WTC11 (cell line): ENCODE data around the gene FANCI. TPM values are rescaled to one million over a fixed set of nuclear protein-coding genes. Genes with fewer than 3 reads are reported as not detected.

ENCODE experiments used
- ATAC-seq: fragments of 200-7000 bp; cut with Tn5 transposase; 2 replicates; pipeline ENCODE4 v1.10.0; 2021; ENCODE audit warnings: mild to moderate bottlenecking, moderate library complexity
- CTCF ChIA-PET: fragments of 300-600 bp; sonication (Branson Sonifier 250); formaldehyde crosslinking; loops from one replicate; lab custom pipeline; 2021; ENCODE audit warnings: antibody characterized with exemption; lab: Charles Lee
- POLR2A ChIA-PET: fragments of 350-600 bp; sonication (Branson Sonifier 250); formaldehyde crosslinking; loops from one replicate; lab custom pipeline; 2021; ENCODE audit warnings: antibody characterized with exemption; lab: Charles Lee
- DNase-seq: peaks from one replicate; pipeline ENCODE4 v3.0.0; 2021; ENCODE audit warnings: low spot score
- H3K27ac Mint-ChIP-seq: 2 replicates; pipeline ENCODE4 v1.8.0; 2021; ENCODE audit warnings: mixed read lengths
- H3K27me3 Mint-ChIP-seq: 2 replicates; pipeline ENCODE4 v1.8.0; 2021; ENCODE audit warnings: low read depth, mild to moderate bottlenecking, moderate library complexity, mixed read lengths
- H3K36me3 Mint-ChIP-seq: 2 replicates; pipeline ENCODE4 v1.8.0; 2021; ENCODE audit warnings: mixed read lengths
- H3K4me1 Mint-ChIP-seq: 2 replicates; pipeline ENCODE4 v1.8.0; 2022; ENCODE audit warnings: mixed read lengths
- H3K4me3 Mint-ChIP-seq: 2 replicates; pipeline ENCODE4 v1.8.0; 2021; ENCODE audit warnings: mild to moderate bottlenecking, moderate library complexity, mixed read lengths
- H3K9me3 Mint-ChIP-seq: 2 replicates; pipeline ENCODE4 v1.8.0; 2021; ENCODE audit warnings: mixed read lengths
- ATF6 ChIP-seq: sonication (generic); formaldehyde crosslinking; IDR thresholded peaks from 2 replicates; pipeline ENCODE4 v1.8.1; 2023; ENCODE audit warnings: mild to moderate bottlenecking, missing genetic modification reagents
- ELF4 ChIP-seq: sonication (generic); formaldehyde crosslinking; IDR thresholded peaks from 2 replicates; pipeline ENCODE4 v1.8.1; 2022; ENCODE audit warnings: low read depth, mild to moderate bottlenecking, moderate library complexity, missing genetic modification reagents
- ETV6 ChIP-seq: sonication (generic); formaldehyde crosslinking; IDR thresholded peaks from 2 replicates; pipeline ENCODE4 v1.8.1; 2022; ENCODE audit warnings: mild to moderate bottlenecking, missing genetic modification reagents
- JAZF1 ChIP-seq: fragments of 250-450 bp; sonication (Bioruptor Pico); IDR thresholded peaks from 2 replicates; pipeline ENCODE4 v1.9.0; 2021; ENCODE audit warnings: moderate library complexity, mild to moderate bottlenecking, inconsistent platforms
- NFATC4 ChIP-seq: fragments of 250-450 bp; sonication (Bioruptor Pico); IDR thresholded peaks from 2 replicates; pipeline ENCODE4 v1.9.0; 2021; ENCODE audit warnings: mild to moderate bottlenecking
- NR1H2 ChIP-seq: sonication (generic); formaldehyde crosslinking; IDR thresholded peaks from 2 replicates; pipeline ENCODE4 v1.9.0; 2021; ENCODE audit warnings: mild to moderate bottlenecking, moderate library complexity, missing genetic modification reagents
- RELA ChIP-seq: sonication (generic); formaldehyde crosslinking; IDR thresholded peaks from 2 replicates; pipeline ENCODE4 v1.8.1; 2022; ENCODE audit warnings: missing genetic modification reagents, mild to moderate bottlenecking, borderline replicate concordance
- SP1 ChIP-seq: sonication (generic); formaldehyde crosslinking; conservative IDR thresholded peaks from 2 replicates; pipeline ENCODE4 v1.8.1; 2022; ENCODE audit warnings: missing genetic modification reagents
- TCF7 ChIP-seq: sonication (generic); formaldehyde crosslinking; IDR thresholded peaks from 2 replicates; pipeline ENCODE4 v1.8.0; 2022; ENCODE audit warnings: mild to moderate bottlenecking, low read depth, missing genetic modification reagents, moderate library complexity
- ZBTB21 ChIP-seq: sonication (generic); formaldehyde crosslinking; IDR thresholded peaks from 2 replicates; pipeline ENCODE4 v1.8.1; 2023; ENCODE audit warnings: mild to moderate bottlenecking, missing genetic modification reagents, borderline replicate concordance
- ZNF219 ChIP-seq: sonication (generic); formaldehyde crosslinking; IDR thresholded peaks from 2 replicates; pipeline ENCODE4 v1.8.0; 2023; ENCODE audit warnings: missing genetic modification reagents, mild to moderate bottlenecking, borderline replicate concordance
- ZNF263 ChIP-seq: sonication (generic); formaldehyde crosslinking; IDR thresholded peaks from 2 replicates; pipeline ENCODE4 v1.8.1; 2022; ENCODE audit warnings: low read depth, mild to moderate bottlenecking, moderate library complexity, missing genetic modification reagents
- ZNF423 ChIP-seq: fragments of 250-450 bp; sonication (Bioruptor Pico); IDR thresholded peaks from 2 replicates; pipeline ENCODE4 v2.1.2; 2022; ENCODE audit warnings: mild to moderate bottlenecking, moderate library complexity
- ZNF512 ChIP-seq: sonication (generic); formaldehyde crosslinking; IDR thresholded peaks from 2 replicates; pipeline ENCODE4 v1.8.1; 2022; ENCODE audit warnings: missing genetic modification reagents, borderline replicate concordance
- total RNA-seq: library from RNA; stranded (reverse); gene quantifications from 3 replicates; pipeline ENCODE4 v1.2.3, GENCODE V29; 2021
- TF ChIP-seq, protein P1 (sequence below): sonication (generic); formaldehyde crosslinking; conservative IDR thresholded peaks from 2 replicates; pipeline ENCODE4 v1.8.1; 2022; ENCODE audit warnings: mild to moderate bottlenecking, missing genetic modification reagents
- TF ChIP-seq, protein P2 (sequence below): sonication (generic); formaldehyde crosslinking; IDR thresholded peaks from 2 replicates; pipeline ENCODE4 v1.8.0; 2022; ENCODE audit warnings: mild to moderate bottlenecking, missing genetic modification reagents
- TF ChIP-seq, protein P3 (sequence below): sonication (generic); formaldehyde crosslinking; IDR thresholded peaks from 2 replicates; pipeline ENCODE4 v1.8.1; 2023; ENCODE audit warnings: mild to moderate bottlenecking, moderate library complexity, missing genetic modification reagents
- TF ChIP-seq, protein P4 (sequence below): fragments of 250-450 bp; sonication (Bioruptor Pico); IDR thresholded peaks from 2 replicates; pipeline ENCODE4 v1.9.0; 2021; ENCODE audit warnings: mild to moderate bottlenecking, borderline replicate concordance
- TF ChIP-seq, protein P5 (sequence below): fragments of 250-450 bp; sonication (Bioruptor Pico); IDR thresholded peaks from 2 replicates; pipeline ENCODE4 v2.1.2; 2022; ENCODE audit warnings: mild to moderate bottlenecking, moderate library complexity
- TF ChIP-seq, protein P6 (sequence below): fragments of 250-450 bp; sonication (Bioruptor Pico); IDR thresholded peaks from 2 replicates; pipeline ENCODE4 v1.9.0; 2021; ENCODE audit warnings: mild to moderate bottlenecking

Gene FANCI
- total RNA-seq, 1 experiment from 2014 or later: 108 TPM

GRCh38 chr15:89317186-89317720 is 73.5 kb downstream of the FANCI start:
- CTCF ChIA-PET: no interaction called here
- Mint-ChIP-seq H3K4me1 (no peaks in the 10 kb centered on the region), H3K9me3 (no peaks in the 10 kb centered on the region), H3K27me3 (no peaks in the 10 kb centered on the region), H3K4me3 (no peak overlapping the region), H3K27ac (no peak overlapping the region), H3K36me3 (peaks cover 78% of the 10 kb centered on the region)
- no peak for TF ChIP-seq TCF7
- TF ChIP-seq, protein P1, sequence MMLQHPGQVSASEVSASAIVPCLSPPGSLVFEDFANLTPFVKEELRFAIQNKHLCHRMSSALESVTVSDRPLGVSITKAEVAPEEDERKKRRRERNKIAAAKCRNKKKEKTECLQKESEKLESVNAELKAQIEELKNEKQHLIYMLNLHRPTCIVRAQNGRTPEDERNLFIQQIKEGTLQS (CRISPR knock-in tag): no peak
- no peak for TF ChIP-seq ZNF423
- TF ChIP-seq, protein P2, sequence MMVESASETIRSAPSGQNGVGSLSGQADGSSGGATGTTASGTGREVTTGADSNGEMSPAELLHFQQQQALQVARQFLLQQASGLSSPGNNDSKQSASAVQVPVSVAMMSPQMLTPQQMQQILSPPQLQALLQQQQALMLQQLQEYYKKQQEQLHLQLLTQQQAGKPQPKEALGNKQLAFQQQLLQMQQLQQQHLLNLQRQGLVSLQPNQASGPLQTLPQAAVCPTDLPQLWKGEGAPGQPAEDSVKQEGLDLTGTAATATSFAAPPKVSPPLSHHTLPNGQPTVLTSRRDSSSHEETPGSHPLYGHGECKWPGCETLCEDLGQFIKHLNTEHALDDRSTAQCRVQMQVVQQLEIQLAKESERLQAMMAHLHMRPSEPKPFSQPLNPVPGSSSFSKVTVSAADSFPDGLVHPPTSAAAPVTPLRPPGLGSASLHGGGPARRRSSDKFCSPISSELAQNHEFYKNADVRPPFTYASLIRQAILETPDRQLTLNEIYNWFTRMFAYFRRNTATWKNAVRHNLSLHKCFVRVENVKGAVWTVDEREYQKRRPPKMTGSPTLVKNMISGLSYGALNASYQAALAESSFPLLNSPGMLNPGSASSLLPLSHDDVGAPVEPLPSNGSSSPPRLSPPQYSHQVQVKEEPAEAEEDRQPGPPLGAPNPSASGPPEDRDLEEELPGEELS (CRISPR knock-in tag): no peak
- TF ChIP-seq NR1H2 (CRISPR knock-in tag): no peak
- TF ChIP-seq ZNF263 (CRISPR knock-in tag): no peak
- TF ChIP-seq, protein P3, sequence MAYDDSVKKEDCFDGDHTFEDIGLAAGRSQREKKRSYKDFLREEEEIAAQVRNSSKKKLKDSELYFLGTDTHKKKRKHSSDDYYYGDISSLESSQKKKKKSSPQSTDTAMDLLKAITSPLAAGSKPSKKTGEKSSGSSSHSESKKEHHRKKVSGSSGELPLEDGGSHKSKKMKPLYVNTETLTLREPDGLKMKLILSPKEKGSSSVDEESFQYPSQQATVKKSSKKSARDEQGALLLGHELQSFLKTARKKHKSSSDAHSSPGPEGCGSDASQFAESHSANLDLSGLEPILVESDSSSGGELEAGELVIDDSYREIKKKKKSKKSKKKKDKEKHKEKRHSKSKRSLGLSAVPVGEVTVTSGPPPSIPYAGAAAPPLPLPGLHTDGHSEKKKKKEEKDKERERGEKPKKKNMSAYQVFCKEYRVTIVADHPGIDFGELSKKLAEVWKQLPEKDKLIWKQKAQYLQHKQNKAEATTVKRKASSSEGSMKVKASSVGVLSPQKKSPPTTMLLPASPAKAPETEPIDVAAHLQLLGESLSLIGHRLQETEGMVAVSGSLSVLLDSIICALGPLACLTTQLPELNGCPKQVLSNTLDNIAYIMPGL (CRISPR knock-in tag): no peak
- TF ChIP-seq JAZF1 (CRISPR knock-in tag): no peak
- TF ChIP-seq NFATC4 (CRISPR knock-in tag): no peak
- no peak for TF ChIP-seq SP1 (CRISPR knock-in tag)
- no peak for TF ChIP-seq RELA (CRISPR knock-in tag)
- no peak for TF ChIP-seq ATF6 (CRISPR knock-in tag)
- TF ChIP-seq, protein P4, sequence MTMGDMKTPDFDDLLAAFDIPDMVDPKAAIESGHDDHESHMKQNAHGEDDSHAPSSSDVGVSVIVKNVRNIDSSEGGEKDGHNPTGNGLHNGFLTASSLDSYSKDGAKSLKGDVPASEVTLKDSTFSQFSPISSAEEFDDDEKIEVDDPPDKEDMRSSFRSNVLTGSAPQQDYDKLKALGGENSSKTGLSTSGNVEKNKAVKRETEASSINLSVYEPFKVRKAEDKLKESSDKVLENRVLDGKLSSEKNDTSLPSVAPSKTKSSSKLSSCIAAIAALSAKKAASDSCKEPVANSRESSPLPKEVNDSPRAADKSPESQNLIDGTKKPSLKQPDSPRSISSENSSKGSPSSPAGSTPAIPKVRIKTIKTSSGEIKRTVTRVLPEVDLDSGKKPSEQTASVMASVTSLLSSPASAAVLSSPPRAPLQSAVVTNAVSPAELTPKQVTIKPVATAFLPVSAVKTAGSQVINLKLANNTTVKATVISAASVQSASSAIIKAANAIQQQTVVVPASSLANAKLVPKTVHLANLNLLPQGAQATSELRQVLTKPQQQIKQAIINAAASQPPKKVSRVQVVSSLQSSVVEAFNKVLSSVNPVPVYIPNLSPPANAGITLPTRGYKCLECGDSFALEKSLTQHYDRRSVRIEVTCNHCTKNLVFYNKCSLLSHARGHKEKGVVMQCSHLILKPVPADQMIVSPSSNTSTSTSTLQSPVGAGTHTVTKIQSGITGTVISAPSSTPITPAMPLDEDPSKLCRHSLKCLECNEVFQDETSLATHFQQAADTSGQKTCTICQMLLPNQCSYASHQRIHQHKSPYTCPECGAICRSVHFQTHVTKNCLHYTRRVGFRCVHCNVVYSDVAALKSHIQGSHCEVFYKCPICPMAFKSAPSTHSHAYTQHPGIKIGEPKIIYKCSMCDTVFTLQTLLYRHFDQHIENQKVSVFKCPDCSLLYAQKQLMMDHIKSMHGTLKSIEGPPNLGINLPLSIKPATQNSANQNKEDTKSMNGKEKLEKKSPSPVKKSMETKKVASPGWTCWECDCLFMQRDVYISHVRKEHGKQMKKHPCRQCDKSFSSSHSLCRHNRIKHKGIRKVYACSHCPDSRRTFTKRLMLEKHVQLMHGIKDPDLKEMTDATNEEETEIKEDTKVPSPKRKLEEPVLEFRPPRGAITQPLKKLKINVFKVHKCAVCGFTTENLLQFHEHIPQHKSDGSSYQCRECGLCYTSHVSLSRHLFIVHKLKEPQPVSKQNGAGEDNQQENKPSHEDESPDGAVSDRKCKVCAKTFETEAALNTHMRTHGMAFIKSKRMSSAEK (CRISPR knock-in tag): no peak
- no peak for TF ChIP-seq ZNF512
- TF ChIP-seq, protein P5, sequence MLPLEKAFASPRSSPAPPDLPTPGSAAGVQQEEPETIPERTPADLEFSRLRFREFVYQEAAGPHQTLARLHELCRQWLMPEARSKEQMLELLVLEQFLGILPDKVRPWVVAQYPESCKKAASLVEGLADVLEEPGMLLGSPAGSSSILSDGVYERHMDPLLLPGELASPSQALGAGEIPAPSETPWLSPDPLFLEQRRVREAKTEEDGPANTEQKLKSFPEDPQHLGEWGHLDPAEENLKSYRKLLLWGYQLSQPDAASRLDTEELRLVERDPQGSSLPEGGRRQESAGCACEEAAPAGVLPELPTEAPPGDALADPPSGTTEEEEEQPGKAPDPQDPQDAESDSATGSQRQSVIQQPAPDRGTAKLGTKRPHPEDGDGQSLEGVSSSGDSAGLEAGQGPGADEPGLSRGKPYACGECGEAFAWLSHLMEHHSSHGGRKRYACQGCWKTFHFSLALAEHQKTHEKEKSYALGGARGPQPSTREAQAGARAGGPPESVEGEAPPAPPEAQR (CRISPR knock-in tag): no peak
- TF ChIP-seq, protein P6, sequence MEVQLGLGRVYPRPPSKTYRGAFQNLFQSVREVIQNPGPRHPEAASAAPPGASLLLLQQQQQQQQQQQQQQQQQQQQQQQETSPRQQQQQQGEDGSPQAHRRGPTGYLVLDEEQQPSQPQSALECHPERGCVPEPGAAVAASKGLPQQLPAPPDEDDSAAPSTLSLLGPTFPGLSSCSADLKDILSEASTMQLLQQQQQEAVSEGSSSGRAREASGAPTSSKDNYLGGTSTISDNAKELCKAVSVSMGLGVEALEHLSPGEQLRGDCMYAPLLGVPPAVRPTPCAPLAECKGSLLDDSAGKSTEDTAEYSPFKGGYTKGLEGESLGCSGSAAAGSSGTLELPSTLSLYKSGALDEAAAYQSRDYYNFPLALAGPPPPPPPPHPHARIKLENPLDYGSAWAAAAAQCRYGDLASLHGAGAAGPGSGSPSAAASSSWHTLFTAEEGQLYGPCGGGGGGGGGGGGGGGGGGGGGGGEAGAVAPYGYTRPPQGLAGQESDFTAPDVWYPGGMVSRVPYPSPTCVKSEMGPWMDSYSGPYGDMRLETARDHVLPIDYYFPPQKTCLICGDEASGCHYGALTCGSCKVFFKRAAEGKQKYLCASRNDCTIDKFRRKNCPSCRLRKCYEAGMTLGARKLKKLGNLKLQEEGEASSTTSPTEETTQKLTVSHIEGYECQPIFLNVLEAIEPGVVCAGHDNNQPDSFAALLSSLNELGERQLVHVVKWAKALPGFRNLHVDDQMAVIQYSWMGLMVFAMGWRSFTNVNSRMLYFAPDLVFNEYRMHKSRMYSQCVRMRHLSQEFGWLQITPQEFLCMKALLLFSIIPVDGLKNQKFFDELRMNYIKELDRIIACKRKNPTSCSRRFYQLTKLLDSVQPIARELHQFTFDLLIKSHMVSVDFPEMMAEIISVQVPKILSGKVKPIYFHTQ (CRISPR knock-in tag): no peak
- TF ChIP-seq ETV6 (CRISPR knock-in tag): no peak
- no peak for TF ChIP-seq ZNF219 (CRISPR knock-in tag)
- no peak for TF ChIP-seq ELF4 (CRISPR knock-in tag)
- no peak for TF ChIP-seq ZBTB21
- POLR2A ChIA-PET: no interaction called here
- DNase-seq (no peak), ATAC-seq (no peak)
